OCI-M1 (cell line): ENCODE results near the gene ZNF319.

Experiments used
- DNase-seq: peaks from one replicate; lab custom pipeline; 2025; lab: John Stamatoyannopoulos, UW

ZNF319 gene

GRCh38 chr16:57956270-57956808 lies 44.1 kb downstream of the ZNF319 start:
- DNase-seq: no peak

GRCh38 chr16:57955572-57956188 lies 44.8 kb downstream of the ZNF319 start:
- DNase-seq: no peak

GRCh38 chr16:57953857-57954256 lies 46.6 kb downstream of the ZNF319 start:
- DNase-seq: no peak

DNA sequence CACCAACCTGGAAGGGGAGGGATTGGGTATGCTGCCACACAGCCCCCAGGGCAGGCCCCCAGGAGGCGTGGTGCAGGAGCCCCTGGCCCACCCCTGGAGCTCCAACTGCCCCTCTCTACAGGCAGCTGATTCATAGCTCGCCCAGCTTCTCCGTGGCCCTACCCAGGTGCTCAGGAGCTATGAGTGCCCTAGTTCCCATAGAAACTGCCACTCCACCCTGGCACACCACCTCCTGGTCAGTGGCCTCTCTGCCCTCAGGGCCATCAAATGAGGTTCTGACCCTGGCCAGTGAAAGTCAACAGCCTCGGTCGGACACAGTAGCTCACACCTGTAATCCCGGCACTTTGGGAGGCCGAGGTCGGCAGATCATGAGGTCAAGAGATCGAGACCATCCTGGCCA lies 47.6 kb downstream of the ZNF319 start:
- DNase-seq: no peak

- DNase-seq: no peak
Observed at GRCh38 chr16:57951204-57951960, 49.1 kb downstream of the ZNF319 start.

DNA sequence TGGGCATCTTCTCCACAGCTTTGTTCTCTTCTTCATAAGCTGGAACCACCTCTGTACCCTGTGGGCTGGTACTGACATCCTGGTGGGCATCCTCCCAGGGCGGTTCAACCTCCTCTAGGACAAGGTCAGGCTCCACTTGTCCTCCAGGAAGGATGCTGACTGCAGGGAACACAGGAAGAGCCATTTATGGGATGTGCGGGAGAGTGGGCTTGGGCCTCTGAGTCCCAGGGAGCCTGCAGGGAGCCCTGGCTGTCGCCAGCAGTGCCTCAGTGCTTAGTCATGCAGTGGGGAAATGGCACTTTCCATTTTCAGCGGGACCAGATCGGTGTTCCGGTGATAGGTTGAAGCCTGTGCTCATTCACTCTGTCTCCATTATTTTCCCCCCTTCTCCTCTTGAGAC lies 50.1 kb downstream of the ZNF319 start:
- no peak for DNase-seq

DNA sequence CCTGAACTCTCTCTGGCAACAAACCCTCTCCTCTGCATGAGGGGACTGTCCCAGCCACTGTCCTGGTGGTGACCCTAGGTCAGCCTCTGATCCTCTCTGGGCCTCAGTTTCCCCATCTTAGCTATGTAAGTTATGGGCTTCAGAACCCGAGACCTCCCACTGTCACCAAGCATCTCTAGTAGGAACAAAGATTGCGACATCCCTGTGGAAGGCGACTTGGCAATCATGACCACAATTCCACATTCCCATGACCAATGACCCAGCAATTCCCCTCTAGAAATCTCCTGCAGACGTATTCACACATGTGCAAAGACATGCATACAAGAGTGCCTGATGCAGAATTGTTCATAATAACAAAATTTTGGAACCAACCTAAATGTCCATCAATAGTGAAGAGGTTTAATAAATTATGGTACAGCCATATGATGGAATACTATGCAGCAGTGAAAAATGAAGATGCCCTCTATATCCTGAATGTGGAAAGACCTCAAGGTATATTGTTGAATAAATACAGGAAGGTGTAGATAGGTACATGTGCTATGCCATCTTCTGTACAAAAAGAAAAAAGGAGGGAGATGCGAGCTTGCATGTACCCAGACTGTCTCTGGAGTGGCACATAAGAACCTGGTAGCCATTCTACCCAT lies 50.8 kb downstream of the ZNF319 start:
- DNase-seq: no peak

- DNase-seq: no peak
Observed at GRCh38 chr16:57949013-57949412, 51.5 kb downstream of the ZNF319 start.

GRCh38 chr16:57948027-57948426 lies 52.4 kb downstream of the ZNF319 start:
- DNase-seq: no peak

DNA sequence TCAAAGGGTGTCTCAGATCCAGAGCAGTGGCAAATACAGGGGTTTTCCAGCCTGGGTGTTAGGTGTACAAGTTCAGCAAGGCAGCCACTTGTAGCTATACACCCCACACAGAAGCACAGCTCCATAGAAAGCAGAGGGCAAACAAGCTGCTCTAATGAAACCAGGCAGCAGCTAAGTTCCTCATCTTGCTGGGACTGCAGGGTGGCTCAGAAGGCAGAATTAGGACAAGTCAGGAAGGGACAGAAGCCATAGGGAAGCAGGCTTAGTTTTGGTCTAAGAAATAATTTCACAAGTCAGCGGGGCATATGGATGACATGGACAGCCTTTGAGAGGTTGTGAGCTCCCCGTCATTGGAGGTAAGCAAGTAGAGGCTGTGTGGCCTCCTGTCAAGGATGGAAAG lies 53.2 kb downstream of the ZNF319 start:
- no peak for DNase-seq

- no peak for DNase-seq
Observed at GRCh38 chr16:57946181-57946801, 54.2 kb downstream of the ZNF319 start.

DNA sequence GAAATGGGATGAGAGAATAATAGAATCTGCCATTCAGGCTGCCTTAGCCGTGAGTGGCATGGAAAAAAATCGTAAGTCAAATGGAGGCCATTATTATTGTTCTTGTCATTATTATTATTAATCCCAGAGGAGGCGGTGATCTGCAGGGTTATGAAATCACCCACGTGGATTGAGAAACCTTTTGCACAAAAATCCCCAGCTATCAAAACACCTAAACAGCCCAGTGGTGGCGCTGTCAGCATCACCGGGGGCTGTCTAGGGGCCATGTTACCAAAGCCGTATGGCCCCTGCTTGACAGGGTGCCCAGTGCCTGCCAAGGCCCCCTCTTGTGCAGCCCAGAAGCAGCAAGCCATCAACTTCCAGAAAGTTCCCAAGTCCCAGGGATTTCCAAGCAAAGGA lies 54.7 kb downstream of the ZNF319 start:
- DNase-seq: no peak

- DNase-seq: no peak
Observed at GRCh38 chr16:57944970-57945739, 55.3 kb downstream of the ZNF319 start.
